ENCODE measurements around the gene NQO2.

- TF ChIP-seq POLR2A (IDR thresholded peaks at IDR 0.05; ENCODE audit: low read depth, low read length) = no peak
- no peak for TF ChIP-seq POLR2AphosphoS5 (IDR thresholded peaks at IDR 0.05; ENCODE audit: low read depth, low read length)
Observed at GRCh38 chr6:2966347-2966746, 33.3 kb upstream of the NQO2 start.
